Activated naive CD8-positive, alpha-beta T cell treated with anti-CD3 and anti-CD28 coated beads for 36 hours (primary cell): ENCODE data around the gene FAT1. TPM values are rescaled to one million over a fixed set of nuclear protein-coding genes. Genes with fewer than 3 reads are reported as not detected.
"Not testable (repeated sequence)": the region's sequence is repeated elsewhere in the genome, so short reads cannot be mapped to it uniquely, and the experiment has no call there.

ENCODE experiments used
- DNase-seq: peaks from one replicate; pipeline ENCODE4 v3.0.0; 2021
- H3K27ac Mint-ChIP-seq: one replicate; pipeline ENCODE4 v1.8.0; 2022; ENCODE audit warnings: mild to moderate bottlenecking, moderate library complexity, mixed read lengths
- H3K27me3 Mint-ChIP-seq: one replicate; pipeline ENCODE4 v1.8.0; 2022; ENCODE audit warnings: mild to moderate bottlenecking, mixed read lengths
- H3K36me3 Mint-ChIP-seq: one replicate; pipeline ENCODE4 v1.8.0; 2021; ENCODE audit warnings: mild to moderate bottlenecking, mixed read lengths
- H3K4me1 Mint-ChIP-seq: one replicate; pipeline ENCODE4 v1.8.0; 2021; ENCODE audit warnings: mixed read lengths
- H3K4me3 Mint-ChIP-seq: one replicate; pipeline ENCODE4 v1.8.0; 2022; ENCODE audit warnings: mild to moderate bottlenecking, moderate library complexity, mixed read lengths
- H3K9me3 Mint-ChIP-seq: one replicate; pipeline ENCODE4 v1.8.0; 2022; ENCODE audit warnings: mixed read lengths
- total RNA-seq, 2 experiments: library from RNA; stranded (reverse); gene quantifications; one replicate each; pipeline ENCODE4 v1.2.3, GENCODE V29; 2021

Gene FAT1
- total RNA-seq, 2 experiments from 2014 or later, result 0.02 TPM; not detected in 1

- no peaks in the 10 kb centered on the region for H3K36me3 Mint-ChIP-seq
- no peak overlapping the region for H3K4me3 Mint-ChIP-seq
- no peaks in the 10 kb centered on the region for H3K27me3 Mint-ChIP-seq
- H3K9me3 Mint-ChIP-seq, result peaks cover 5% of the 10 kb centered on the region
- no peaks in the 10 kb centered on the region for H3K4me1 Mint-ChIP-seq
- H3K27ac Mint-ChIP-seq, result no peak overlapping the region
- no peak for DNase-seq
Measured at GRCh38 chr4:186759990-186760389, 36.3 kb upstream of the FAT1 start.

DNA sequence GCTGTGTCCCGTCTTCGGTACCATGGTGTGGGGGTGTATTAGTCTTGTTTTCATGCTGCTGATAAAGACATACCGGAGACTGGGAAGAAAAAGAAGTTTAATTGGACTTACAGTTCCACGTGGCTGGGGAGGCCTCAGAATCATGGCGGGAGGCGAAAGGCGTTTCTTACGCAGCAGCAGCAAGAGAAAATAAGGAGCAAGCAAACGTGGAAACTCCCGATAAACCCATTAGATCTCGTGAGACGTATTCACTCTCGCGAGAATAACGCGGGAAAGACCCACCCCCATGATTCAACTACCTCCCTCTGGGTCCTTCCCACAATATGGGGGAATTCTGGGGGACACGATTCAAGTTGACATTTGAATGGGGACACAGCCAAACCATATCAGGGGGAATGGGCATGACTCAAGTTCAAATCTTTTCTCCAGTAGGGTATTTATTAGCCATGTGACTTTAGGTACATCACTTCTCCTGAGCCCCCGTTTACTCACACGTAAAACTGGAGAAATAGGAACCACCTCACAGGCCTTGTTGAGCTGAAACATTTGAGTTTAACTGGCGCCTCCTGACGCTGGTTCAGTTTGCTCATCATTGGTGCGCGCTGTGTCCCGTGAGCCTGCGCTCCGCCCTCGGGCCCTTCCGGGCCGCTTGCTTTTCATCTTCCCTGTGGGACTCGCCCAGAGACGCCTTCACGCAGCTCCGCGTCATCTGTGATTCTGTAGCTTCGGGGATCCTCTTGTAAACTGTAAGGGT is 35.5 kb upstream of the FAT1 start:
- Mint-ChIP-seq H3K36me3 (no peaks in the 10 kb centered on the region), H3K4me3 (no peak overlapping the region), H3K9me3 (peaks cover 5% of the 10 kb centered on the region), H3K4me1 (no peaks in the 10 kb centered on the region), H3K27me3 (no peaks in the 10 kb centered on the region), H3K27ac (no peak overlapping the region)
- DNase-seq, result no peak

- H3K9me3 Mint-ChIP-seq, result peaks cover 5% of the 10 kb centered on the region
- H3K27me3 Mint-ChIP-seq, result no peaks in the 10 kb centered on the region
- H3K4me1 Mint-ChIP-seq, result no peaks in the 10 kb centered on the region
- no peak overlapping the region for H3K27ac Mint-ChIP-seq
- H3K36me3 Mint-ChIP-seq, result no peaks in the 10 kb centered on the region
- H3K4me3 Mint-ChIP-seq, result no peak overlapping the region
- DNase-seq, result no peak
Measured at GRCh38 chr4:186757696-186758355, 34.2 kb upstream of the FAT1 start.

- H3K36me3 Mint-ChIP-seq, H3K9me3 Mint-ChIP-seq, H3K4me3 Mint-ChIP-seq, DNase-seq, H3K27ac Mint-ChIP-seq, H3K27me3 Mint-ChIP-seq, H3K4me1 Mint-ChIP-seq: not testable (repeated sequence)
Measured at GRCh38 chr4:186756550-186756949, 32.9 kb upstream of the FAT1 start.

DNA sequence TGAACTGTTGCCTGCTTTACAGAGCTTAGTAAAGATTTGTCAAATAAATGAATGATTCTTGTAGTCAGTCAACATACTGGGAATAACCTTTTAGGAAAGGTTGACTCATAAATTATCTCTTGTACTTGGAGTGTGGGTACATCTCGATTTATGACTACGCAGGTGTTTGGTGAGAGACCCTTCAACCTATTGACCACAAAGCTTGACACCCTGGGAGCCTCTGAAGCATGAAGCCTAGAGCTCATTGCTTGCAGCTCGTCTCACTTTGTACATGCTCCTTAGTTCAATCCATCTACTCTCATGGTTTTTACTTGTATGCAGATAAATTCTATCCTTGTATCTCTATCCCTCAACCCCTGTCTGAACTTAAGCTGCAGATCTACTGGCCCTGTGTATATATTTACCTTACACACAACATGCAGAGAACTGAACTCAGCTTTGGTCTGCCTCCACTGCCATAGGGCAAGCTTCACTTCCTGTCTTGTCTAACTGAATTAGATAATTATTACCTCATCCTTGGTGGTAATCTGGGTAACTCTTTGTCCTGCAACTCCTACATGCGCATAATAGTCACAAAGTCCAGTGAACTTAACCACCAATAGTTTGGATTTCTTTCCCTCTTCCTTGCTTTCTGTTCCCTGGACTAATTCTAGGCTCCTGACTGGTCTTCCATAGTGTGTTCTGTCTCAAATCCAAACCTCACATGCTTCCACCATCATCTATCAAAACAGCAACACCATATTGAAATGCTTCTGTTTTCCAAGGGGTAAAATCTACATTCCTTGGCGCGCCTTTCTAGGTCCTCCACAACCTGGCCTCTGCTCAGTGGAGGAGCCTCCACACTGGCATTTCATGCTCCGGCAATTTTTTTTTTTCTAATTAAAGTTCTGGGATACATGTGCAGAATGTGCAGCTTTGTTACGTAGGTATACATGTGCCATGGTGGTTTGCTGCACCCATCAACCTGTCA is 32.2 kb upstream of the FAT1 start:
- Mint-ChIP-seq H3K27me3 (no peaks in the 10 kb centered on the region), H3K4me3 (no peak overlapping the region), H3K4me1 (no peaks in the 10 kb centered on the region), H3K9me3 (peaks cover 5% of the 10 kb centered on the region), H3K27ac (no peak overlapping the region), H3K36me3 (no peaks in the 10 kb centered on the region)
- no peak for DNase-seq

DNA sequence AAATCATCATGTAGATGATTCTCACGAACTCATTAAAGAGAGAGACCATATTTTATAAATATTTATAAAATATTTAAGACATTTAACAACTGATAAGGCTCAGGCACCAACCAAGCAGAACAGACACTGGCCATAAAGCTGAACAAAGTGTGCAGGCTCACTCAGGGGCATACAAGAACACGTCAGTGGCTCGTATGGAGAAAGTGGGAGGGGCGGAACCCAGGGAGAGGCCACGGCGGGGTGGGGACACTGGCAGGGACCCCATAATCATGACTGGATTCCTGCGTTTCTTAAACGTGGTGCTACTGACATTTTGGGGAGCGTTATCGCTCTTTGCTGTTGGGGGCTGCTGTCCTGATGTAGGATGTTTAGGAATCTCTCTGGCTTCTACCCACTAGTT is 31.3 kb upstream of the FAT1 start:
- no peak for DNase-seq
- no peaks in the 10 kb centered on the region for H3K27me3 Mint-ChIP-seq
- no peaks in the 10 kb centered on the region for H3K4me1 Mint-ChIP-seq
- H3K4me3 Mint-ChIP-seq, result no peak overlapping the region
- no peaks in the 10 kb centered on the region for H3K36me3 Mint-ChIP-seq
- no peak overlapping the region for H3K27ac Mint-ChIP-seq
- H3K9me3 Mint-ChIP-seq, result peaks cover 5% of the 10 kb centered on the region

DNA sequence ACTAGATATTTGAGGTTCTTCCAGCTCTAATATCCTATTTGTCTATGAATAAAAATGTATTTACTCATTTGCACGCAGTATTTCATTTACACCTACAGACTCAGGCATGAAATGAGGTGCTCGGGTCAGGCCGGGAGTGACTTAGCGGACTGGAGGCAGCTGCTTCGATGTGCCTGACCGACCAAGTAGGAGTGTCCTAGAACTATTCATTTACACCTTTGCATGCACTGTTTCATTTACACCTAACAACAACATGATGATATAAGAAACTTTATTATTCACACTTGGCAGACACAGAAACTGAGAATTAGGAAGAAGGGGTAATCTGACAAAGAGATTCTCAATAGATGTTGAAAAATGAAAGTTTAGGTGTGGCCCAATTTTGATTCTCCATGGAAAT is 28.7 kb upstream of the FAT1 start:
- peaks cover 3% of the 10 kb centered on the region for H3K9me3 Mint-ChIP-seq
- H3K4me1 Mint-ChIP-seq, result no peaks in the 10 kb centered on the region
- DNase-seq, result no peak
- H3K4me3 Mint-ChIP-seq, result no peak overlapping the region
- H3K27me3 Mint-ChIP-seq, result no peaks in the 10 kb centered on the region
- no peaks in the 10 kb centered on the region for H3K36me3 Mint-ChIP-seq
- H3K27ac Mint-ChIP-seq, result no peak overlapping the region

DNA sequence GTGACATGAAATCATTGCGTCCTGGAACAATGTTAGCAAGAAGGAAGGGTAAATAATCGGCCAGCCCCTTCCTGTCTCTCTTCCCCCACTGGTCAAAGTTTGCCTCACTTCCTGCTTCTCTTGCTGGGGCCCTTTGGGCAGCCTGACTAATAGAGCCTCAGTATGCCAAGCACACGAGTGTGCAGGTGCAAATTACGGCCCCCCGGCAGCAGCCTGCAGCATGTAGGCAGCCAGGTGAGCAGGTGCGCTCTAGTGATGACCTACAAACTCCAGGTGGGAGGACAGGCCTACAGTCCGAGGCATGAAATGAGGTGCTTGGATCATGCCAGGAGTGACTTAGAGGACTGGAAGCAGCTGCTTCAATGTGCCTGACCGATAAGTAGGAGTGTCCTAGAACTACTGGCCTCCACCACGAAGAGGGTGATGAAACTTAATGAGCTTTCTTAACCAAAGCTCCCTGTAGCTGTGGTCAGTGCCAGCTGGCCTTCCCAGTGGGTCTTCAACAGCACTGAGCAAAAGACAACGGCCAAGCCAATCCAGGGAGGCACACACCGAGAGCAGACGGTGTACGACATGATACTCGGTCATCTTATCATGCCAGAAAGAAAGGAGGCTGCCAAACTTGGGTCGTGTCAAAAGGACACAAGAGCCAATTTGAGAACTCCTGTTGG is 26.1 kb upstream of the FAT1 start:
- Mint-ChIP-seq H3K9me3 (no peaks in the 10 kb centered on the region), H3K27ac (no peak overlapping the region), H3K36me3 (no peaks in the 10 kb centered on the region), H3K4me3 (no peak overlapping the region), H3K4me1 (no peaks in the 10 kb centered on the region), H3K27me3 (no peaks in the 10 kb centered on the region)
- DNase-seq, result no peak

DNA sequence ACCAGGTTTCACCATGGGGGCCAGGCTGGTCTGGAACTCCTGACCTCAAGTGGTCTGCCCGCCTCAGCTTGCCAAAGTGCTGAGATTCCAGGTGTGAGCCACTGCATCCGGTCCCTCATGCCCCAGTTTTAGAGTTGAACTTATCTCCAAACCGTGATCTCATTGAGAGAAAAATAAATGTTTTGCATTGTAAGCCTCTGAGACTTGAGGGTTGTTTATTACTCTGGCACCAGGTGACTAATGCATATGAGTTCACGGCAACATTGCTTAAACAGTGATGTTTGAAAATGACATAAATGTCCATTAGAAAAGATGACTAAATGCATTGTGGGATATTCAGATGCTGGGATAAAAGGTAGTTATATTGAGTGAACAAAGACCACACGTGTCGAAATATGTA is 22.9 kb upstream of the FAT1 start:
- no peak for DNase-seq
- Mint-ChIP-seq H3K36me3 (no peaks in the 10 kb centered on the region), H3K9me3 (no peaks in the 10 kb centered on the region), H3K27me3 (no peaks in the 10 kb centered on the region), H3K4me3 (no peak overlapping the region), H3K4me1 (no peaks in the 10 kb centered on the region), H3K27ac (no peak overlapping the region)

DNA sequence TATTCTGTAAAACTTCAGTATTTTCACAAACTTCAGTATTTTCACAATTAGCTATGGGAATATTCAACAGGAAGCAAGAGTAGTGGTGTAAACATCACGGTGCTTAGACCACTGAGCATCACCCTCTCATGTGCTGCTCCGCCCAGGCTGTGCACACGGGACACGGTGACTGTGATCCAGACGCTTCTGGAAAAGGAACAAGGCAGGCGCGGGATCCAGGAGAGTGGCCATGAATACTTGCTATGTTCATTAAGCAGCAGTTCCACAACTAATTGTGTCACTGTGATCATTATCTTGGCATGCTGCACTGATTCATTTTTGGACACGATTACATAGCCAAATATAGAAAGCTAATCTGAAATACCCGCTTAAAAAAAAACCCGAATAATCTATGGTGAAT is 19.6 kb upstream of the FAT1 start:
- no peak overlapping the region for H3K27ac Mint-ChIP-seq
- no peak overlapping the region for H3K4me3 Mint-ChIP-seq
- H3K9me3 Mint-ChIP-seq, result no peaks in the 10 kb centered on the region
- H3K36me3 Mint-ChIP-seq, result no peaks in the 10 kb centered on the region
- no peaks in the 10 kb centered on the region for H3K4me1 Mint-ChIP-seq
- no peaks in the 10 kb centered on the region for H3K27me3 Mint-ChIP-seq
- DNase-seq, result no peak

GRCh38 chr4:186740822-186741221 is 17.2 kb upstream of the FAT1 start:
- no peak overlapping the region for H3K4me3 Mint-ChIP-seq
- no peaks in the 10 kb centered on the region for H3K27me3 Mint-ChIP-seq
- H3K4me1 Mint-ChIP-seq, result no peaks in the 10 kb centered on the region
- H3K9me3 Mint-ChIP-seq, result no peaks in the 10 kb centered on the region
- DNase-seq, result no peak
- H3K36me3 Mint-ChIP-seq, result no peaks in the 10 kb centered on the region
- H3K27ac Mint-ChIP-seq, result no peak overlapping the region

- no peak for DNase-seq
- Mint-ChIP-seq H3K27me3 (no peaks in the 10 kb centered on the region), H3K4me3 (no peak overlapping the region), H3K9me3 (peaks cover under 1% of the 10 kb centered on the region), H3K4me1 (no peaks in the 10 kb centered on the region), H3K27ac (no peak overlapping the region), H3K36me3 (no peaks in the 10 kb centered on the region)
Measured at GRCh38 chr4:186739802-186740434, 16.3 kb upstream of the FAT1 start.

- Mint-ChIP-seq H3K4me3 (no peak overlapping the region), H3K9me3 (peaks cover 2% of the 10 kb centered on the region), H3K4me1 (no peaks in the 10 kb centered on the region), H3K27ac (no peak overlapping the region), H3K27me3 (no peaks in the 10 kb centered on the region), H3K36me3 (no peaks in the 10 kb centered on the region)
- DNase-seq, result no peak
Measured at GRCh38 chr4:186739317-186739716, 15.7 kb upstream of the FAT1 start.

GRCh38 chr4:186738421-186738820 is 14.8 kb upstream of the FAT1 start:
- no peak for DNase-seq
- H3K9me3 Mint-ChIP-seq, result peaks cover 2% of the 10 kb centered on the region
- H3K4me1 Mint-ChIP-seq, result no peaks in the 10 kb centered on the region
- H3K27ac Mint-ChIP-seq, result no peak overlapping the region
- H3K4me3 Mint-ChIP-seq, result no peak overlapping the region
- H3K27me3 Mint-ChIP-seq, result no peaks in the 10 kb centered on the region
- H3K36me3 Mint-ChIP-seq, result no peaks in the 10 kb centered on the region
